Sigmoid colon (tissue), 7 donors: ENCODE measurements around the gene VGF. TPM values are rescaled to one million over a fixed set of nuclear protein-coding genes. Genes with fewer than 3 reads are reported as not detected.

Experiments
- DNase-seq: peaks from one replicate; pipeline ENCODE4 v3.0.0-alpha.2; 2019
- H3K27ac ChIP-seq, 4 donors: fragments of 200-600 bp; sonication (generic); one replicate each; pipeline ENCODE4 v1.5.1; 2016 to 2019; ENCODE audit warnings: mild to moderate bottlenecking in 1 of 4
- H3K27me3 ChIP-seq, 3 donors: fragments of 200-600 bp; sonication (generic); one replicate each; pipeline ENCODE4 v1.5.1; 2019; ENCODE audit warnings: mild to moderate bottlenecking in 1 of 3
- H3K36me3 ChIP-seq, 4 donors: fragments of 200-600 bp; sonication (generic); one replicate each; pipeline ENCODE4 v1.5.1; 2016 to 2019
- H3K4me1 ChIP-seq, 4 donors: fragments of 200-600 bp; sonication (generic); one replicate each; pipeline ENCODE4 v1.5.1; 2017 to 2019
- H3K4me3 ChIP-seq, 4 donors: fragments of 200-600 bp; sonication (generic); one replicate each; pipeline ENCODE4 v1.5.1; 2017 to 2019; ENCODE audit warnings: mild to moderate bottlenecking in 2 of 4, moderate library complexity in 1 of 4
- H3K9me3 ChIP-seq, 4 donors: fragments of 200-600 bp in 3 of 4; sonication (generic) in 3 of 4; one replicate each; pipeline versions ENCODE4 v1.5.1 to v1.6.1; 2013 to 2019
- EP300 ChIP-seq, 4 donors: sonication (generic); formaldehyde crosslinking; IDR thresholded peaks; one replicate each; pipeline ENCODE4 v1.6.1; 2017; ENCODE audit warnings: antibody characterized with exemption in 4 of 4
- POLR2A ChIP-seq, 2 donors: fragments of 450-650 bp; IDR thresholded peaks; one replicate each; pipeline ENCODE4 v1.6.1; 2016; ENCODE audit warnings: antibody characterized with exemption in 2 of 2, mild to moderate bottlenecking in 2 of 2, moderate library complexity in 2 of 2
- POLR2AphosphoS5 ChIP-seq, 4 donors: sonication (generic); formaldehyde crosslinking; IDR thresholded peaks; one replicate each; pipeline ENCODE4 v1.6.1; 2017; ENCODE audit warnings: antibody characterized with exemption in 4 of 4
- WGBS, 2 donors: extraction: QIAGEN DNeasy Blood & Tissue Kit; methylation state at CpG; one replicate each; pipeline ENCODE4 v1.1.7; 2013; 5-methylcytosine and 5-hydroxymethylcytosine counted together
- intact Hi-C: fragments of 100-400 bp; cut with DNase I; formaldehyde crosslinking; loops from one replicate; pipeline ENCODE4 v1.15.1; 2023
- polyA plus RNA-seq, 3 donors: library from polyadenylated mRNA; stranded (reverse); fragments of 200-250 nt; gene quantifications; one replicate each; pipeline ENCODE4 v1.2.3, GENCODE V29; 2013
- total RNA-seq, 4 donors: library from RNA; depleted of rRNA; stranded (reverse); fragments of >200 nt; gene quantifications; one replicate each; pipeline ENCODE4 v1.1.0, GENCODE V29; 2016
- TF ChIP-seq, protein P1 (sequence below), 4 experiments: fragments of 450-650 bp in 3 of 4; fragments of 200-600 bp in 1 of 4; IDR thresholded peaks; one replicate each; pipeline ENCODE4 v1.5.1; 2016 to 2019; ENCODE audit warnings: antibody characterized with exemption in 4 of 4, mild to moderate bottlenecking in 3 of 4, moderate library complexity in 2 of 4
- donor health status: healthy with polysubstance abuse.
- donor health status: Bipolar disorder and iron deficiency.
- donor health status: healthy.

Gene VGF
- total and polyA plus RNA-seq, 7 donors = 0.54 to 0.68 (median 0.55) TPM; not detected in 4

DNA sequence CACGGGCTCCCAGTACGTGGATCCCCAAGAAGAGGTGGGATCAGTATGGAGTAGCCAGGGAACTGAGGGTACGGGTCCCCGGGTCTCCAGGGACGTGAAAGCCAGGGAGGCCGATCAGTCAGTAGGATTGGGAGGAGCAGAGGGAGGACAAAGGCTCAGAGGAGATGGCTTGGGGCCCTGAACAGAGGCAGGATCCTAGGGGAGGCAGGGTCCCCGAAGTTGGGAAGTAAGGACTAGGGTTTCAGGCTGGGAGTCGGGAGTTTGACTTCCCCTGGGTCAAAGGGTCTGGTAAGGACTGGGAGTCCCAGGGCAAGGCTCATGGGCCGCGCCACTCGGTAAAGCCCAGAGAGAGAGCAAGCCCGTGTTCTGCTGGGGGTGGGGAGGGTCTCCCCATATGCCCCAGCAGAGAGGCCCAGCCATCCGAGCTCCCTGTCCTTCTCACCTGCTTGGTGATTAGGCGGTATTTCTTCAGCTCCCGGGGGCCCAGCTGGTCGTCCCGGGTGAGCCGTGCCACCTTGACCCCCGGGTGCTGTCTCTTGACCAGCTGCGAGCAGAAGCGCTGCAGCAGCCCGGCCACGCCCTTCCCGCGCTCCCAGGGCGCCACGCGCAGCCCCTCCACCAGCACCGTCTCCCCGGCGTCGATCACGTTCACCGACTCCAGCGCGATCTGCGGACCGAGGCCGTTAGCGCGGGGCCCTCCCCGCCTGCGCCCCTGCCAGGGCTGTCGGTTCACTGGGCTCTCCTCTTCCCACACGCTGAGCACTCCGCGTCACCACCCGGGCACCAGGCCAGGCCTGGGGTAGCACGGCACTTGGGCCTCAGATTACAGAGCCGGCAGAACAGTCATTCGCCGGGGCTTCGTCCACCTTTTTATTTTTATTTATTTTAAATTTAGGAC lies 7.7 kb upstream of the VGF start:
- Histone ChIP-seq H3K27me3 (peaks cover 62 to 100% (median 96%) of the 10 kb centered on the region in 3 donors), H3K27ac (no peak overlapping the region), H3K36me3 (no peaks in the 10 kb centered on the region), H3K4me3 (peak overlapping the region in 1 of 4 donors; percentile 16), H3K4me1 (peaks cover 0 to 36% (median 25%) of the 10 kb centered on the region in 4 donors), H3K9me3 (no peaks in the 10 kb centered on the region)
- TF ChIP-seq, protein P1, sequence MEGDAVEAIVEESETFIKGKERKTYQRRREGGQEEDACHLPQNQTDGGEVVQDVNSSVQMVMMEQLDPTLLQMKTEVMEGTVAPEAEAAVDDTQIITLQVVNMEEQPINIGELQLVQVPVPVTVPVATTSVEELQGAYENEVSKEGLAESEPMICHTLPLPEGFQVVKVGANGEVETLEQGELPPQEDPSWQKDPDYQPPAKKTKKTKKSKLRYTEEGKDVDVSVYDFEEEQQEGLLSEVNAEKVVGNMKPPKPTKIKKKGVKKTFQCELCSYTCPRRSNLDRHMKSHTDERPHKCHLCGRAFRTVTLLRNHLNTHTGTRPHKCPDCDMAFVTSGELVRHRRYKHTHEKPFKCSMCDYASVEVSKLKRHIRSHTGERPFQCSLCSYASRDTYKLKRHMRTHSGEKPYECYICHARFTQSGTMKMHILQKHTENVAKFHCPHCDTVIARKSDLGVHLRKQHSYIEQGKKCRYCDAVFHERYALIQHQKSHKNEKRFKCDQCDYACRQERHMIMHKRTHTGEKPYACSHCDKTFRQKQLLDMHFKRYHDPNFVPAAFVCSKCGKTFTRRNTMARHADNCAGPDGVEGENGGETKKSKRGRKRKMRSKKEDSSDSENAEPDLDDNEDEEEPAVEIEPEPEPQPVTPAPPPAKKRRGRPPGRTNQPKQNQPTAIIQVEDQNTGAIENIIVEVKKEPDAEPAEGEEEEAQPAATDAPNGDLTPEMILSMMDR (IDR thresholded peaks at IDR 0.05) = no peak
- TF ChIP-seq EP300 (IDR thresholded peaks at IDR 0.05) (no peak), POLR2A (IDR thresholded peaks at IDR 0.05) (no peak), POLR2AphosphoS5 (IDR thresholded peaks at IDR 0.05) (no peak)
- intact Hi-C loops = no loop called here
- WGBS, 2 donors = 2 to 4% methylated on average over 53 of the region's 53 CpGs
- no peak for DNase-seq

- no peak for DNase-seq
- no peaks in the 10 kb centered on the region for H3K36me3 ChIP-seq
- WGBS, 2 donors = 1 to 3% methylated on average over 79 of the region's 79 CpGs
- H3K27ac ChIP-seq = no peak overlapping the region
- H3K9me3 ChIP-seq = no peaks in the 10 kb centered on the region
- peaks cover 71 to 100% (median 96%) of the 10 kb centered on the region in 3 donors for H3K27me3 ChIP-seq
- peaks cover 0 to 36% (median 25%) of the 10 kb centered on the region in 4 donors for H3K4me1 ChIP-seq
- no peak for TF ChIP-seq POLR2A (IDR thresholded peaks at IDR 0.05)
- TF ChIP-seq, protein P1 (IDR thresholded peaks at IDR 0.05) = no peak
- no peak for TF ChIP-seq EP300 (IDR thresholded peaks at IDR 0.05)
- no peak for TF ChIP-seq POLR2AphosphoS5 (IDR thresholded peaks at IDR 0.05)
- no peak overlapping the region for H3K4me3 ChIP-seq
- intact Hi-C loops = no loop called here
Measured at GRCh38 chr7:101172005-101172853, 6.9 kb upstream of the VGF start.

GRCh38 chr7:101171442-101171837 lies 6.1 kb upstream of the VGF start:
- Histone ChIP-seq H3K9me3 (no peaks in the 10 kb centered on the region), H3K27me3 (peaks cover 76 to 100% (median 96%) of the 10 kb centered on the region in 3 donors), H3K4me1 (peaks cover 0 to 36% (median 27%) of the 10 kb centered on the region in 4 donors), H3K4me3 (no peak overlapping the region), H3K36me3 (no peaks in the 10 kb centered on the region), H3K27ac (no peak overlapping the region)
- intact Hi-C loops = no loop called here
- no peak for DNase-seq
- TF ChIP-seq, protein P1 (IDR thresholded peaks at IDR 0.05) = no peak
- no peak for TF ChIP-seq POLR2A (IDR thresholded peaks at IDR 0.05)
- no peak for TF ChIP-seq POLR2AphosphoS5 (IDR thresholded peaks at IDR 0.05)
- no peak for TF ChIP-seq EP300 (IDR thresholded peaks at IDR 0.05)
- 3 to 4% methylated on average over 13 of the region's 13 CpGs for WGBS, 2 donors

DNA sequence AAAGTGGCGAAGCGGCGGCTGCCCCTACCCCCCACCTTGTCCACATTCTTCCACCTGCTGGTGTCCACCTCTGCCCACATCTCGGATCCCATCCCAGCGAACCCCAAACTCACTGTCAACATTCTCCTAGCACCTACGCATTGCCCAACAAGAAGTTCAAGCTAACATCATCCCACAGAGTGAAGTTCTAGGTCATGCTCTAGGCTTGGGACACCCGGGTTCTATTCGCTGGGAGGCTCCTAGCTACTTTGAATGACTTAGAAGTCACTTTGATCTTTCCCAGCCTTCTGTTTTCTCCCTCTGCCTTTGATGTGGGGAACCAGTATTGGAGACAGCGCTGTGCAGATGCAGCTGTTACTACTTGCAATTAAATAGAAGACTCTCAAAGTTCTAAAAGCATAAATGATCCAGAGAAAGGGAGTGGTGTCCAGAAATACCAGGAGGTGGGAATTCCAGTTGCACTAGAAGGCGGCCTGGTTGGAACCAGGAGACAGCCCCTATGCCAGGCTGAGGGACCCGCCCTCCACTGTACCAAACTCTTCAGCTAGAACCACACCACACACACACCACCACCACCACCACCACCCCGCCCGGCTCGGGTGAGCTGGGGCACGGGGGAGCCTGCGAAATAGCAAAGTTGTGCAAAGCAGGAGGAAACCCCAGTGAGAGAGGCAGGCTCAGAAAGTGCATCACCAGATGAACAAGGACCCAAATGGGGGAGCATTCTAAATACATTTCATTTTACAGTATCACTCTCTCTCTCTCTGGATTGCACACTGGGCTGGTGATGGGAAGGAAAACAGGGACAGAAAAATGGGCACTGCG lies 5.5 kb upstream of the VGF start:
- H3K36me3 ChIP-seq = no peaks in the 10 kb centered on the region
- 4 to 5% methylated on average over 17 of the region's 17 CpGs for WGBS, 2 donors
- H3K4me1 ChIP-seq = peaks cover 0 to 41% (median 32%) of the 10 kb centered on the region in 4 donors
- intact Hi-C loops = no loop called here
- H3K9me3 ChIP-seq = no peaks in the 10 kb centered on the region
- H3K27ac ChIP-seq = no peak overlapping the region
- DNase-seq = no peak
- no peak overlapping the region for H3K4me3 ChIP-seq
- H3K27me3 ChIP-seq = peaks cover 77 to 100% (median 96%) of the 10 kb centered on the region in 3 donors
- TF ChIP-seq, protein P1 (IDR thresholded peaks at IDR 0.05) = no peak
- TF ChIP-seq POLR2A (IDR thresholded peaks at IDR 0.05) = no peak
- no peak for TF ChIP-seq POLR2AphosphoS5 (IDR thresholded peaks at IDR 0.05)
- TF ChIP-seq EP300 (IDR thresholded peaks at IDR 0.05) = no peak
